H1 (cell line): ENCODE measurements around the gene GOLGA6C. TPM values are rescaled to one million over a fixed set of nuclear protein-coding genes. Genes with fewer than 3 reads are reported as not detected.

Experiments
- HDAC2 ChIP-seq, 2 experiments: fragments of 300-600 bp in 1 of 2; sonication (generic) in 1 of 2; IDR thresholded peaks; 2 replicates each; pipeline ENCODE4 v1.6.1; 2011 to 2012; ENCODE audit warnings: low read depth in 2 of 2, low read length in 2 of 2, mild to moderate bottlenecking in 2 of 2, moderate library complexity in 2 of 2, borderline replicate concordance in 1 of 2, inconsistent platforms in 1 of 2
- TAF1 ChIP-seq: IDR thresholded peaks from 2 replicates; pipeline ENCODE4 v1.6.1; 2011; ENCODE audit warnings: mild to moderate bottlenecking, low read depth, low read length
- polyA plus RNA-seq, 7 experiments: library from polyadenylated mRNA; depleted of rRNA in 3 of 7; stranded (reverse) in 5 of 7; unstranded in 2 of 7; fragments of >200 nt in 5 of 7; fragments of 200-250 nt in 2 of 7; gene quantifications; 1 replicate in 5 of 7; 2 replicates in 1 of 7; 4 replicates in 1 of 7; pipeline versions ENCODE4 v1.2.1 to v1.2.3, GENCODE V29; 2011 to 2013; ENCODE audit warnings: missing spikeins in 2 of 7, mixed read lengths in 2 of 7
- total RNA-seq: library from RNA; stranded (reverse); fragmentation: NEBNext Ultra II Directional; extraction: Animal tissue kit (Norgen Biotek cat#: 25700); gene quantifications from 2 replicates; pipeline ENCODE4 v1.2.1, GENCODE V29; 2021

The GOLGA6C gene
- total and polyA plus RNA-seq, 2 of the 8 experiments (the other 6 are each of a cell fraction or from before 2014, with no cell fraction given), result 0.14 to 0.35 TPM

DNA sequence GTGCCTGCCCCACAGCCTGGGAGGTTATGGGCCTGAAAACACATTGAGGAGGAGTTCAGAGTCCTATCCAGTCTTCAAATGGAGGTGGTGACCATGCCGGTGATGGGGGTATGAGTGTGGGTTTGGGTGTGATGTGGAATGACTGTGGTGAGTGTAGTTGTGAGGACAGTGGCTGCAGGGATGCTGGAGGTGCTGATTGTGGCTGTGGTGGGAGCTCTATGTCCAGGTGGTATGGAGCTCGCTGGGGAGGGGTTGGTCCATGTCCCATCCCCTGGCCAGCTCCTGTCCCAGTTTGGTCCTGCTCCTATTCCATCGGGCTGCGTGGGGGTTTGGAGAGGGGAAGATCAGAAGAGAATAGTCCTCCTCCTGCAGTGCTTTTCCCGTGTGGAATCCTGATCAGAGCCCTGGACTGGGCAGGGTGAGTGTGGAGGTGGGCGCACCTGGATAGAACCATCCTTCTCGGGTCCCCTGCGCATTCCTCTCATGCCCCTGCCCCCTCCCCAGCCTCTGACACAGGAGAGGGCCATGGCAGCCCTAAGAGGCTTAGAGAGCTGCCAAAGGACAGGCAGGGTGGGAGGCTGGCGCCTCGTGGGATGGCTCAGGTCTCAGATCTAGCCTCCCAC lies 23.0 kb upstream of the GOLGA6C start (continued):
- TF ChIP-seq HDAC2 (IDR thresholded peaks at IDR 0.05; ENCODE audit: borderline replicate concordance in 1 of 2, low read depth in 2 of 2, low read length in 2 of 2), result no peak
- no peak for TF ChIP-seq TAF1
